HL-60 (cell line): ENCODE data around the gene RAD9A.

Experiments
- DNase-seq, 2 experiments: peaks; one replicate each; pipeline ENCODE4 v3.0.0-alpha.2; 2010 to 2020; ENCODE audit warnings: low read depth in 1 of 2, low spot score in 1 of 2
- H3K27ac ChIP-seq: fragments of 250-450 bp; sonication (Bioruptor Pico); replicated peaks from 2 replicates; pipeline ENCODE4 v1.5.1; 2020; ENCODE audit warnings: mild to moderate bottlenecking, moderate library complexity
- H3K27me3 ChIP-seq: fragments of 250-450 bp; sonication (Bioruptor Pico); 2 replicates; pipeline ENCODE4 v1.5.1; 2021; ENCODE audit warnings: mild to moderate bottlenecking, moderate library complexity; ENCODE audit not compliant: insufficient read depth, poor library complexity, severe bottlenecking
- H3K4me3 ChIP-seq: replicated peaks from 2 replicates; pipeline ENCODE4 v1.5.1; 2011; ENCODE audit warnings: mild to moderate bottlenecking, control low read depth, low read length; ENCODE audit not compliant: insufficient read depth
- GABPA ChIP-seq: IDR thresholded peaks from 2 replicates; pipeline ENCODE4 v1.6.1; 2012; ENCODE audit warnings: low read depth
- POLR2AphosphoS5 ChIP-seq: IDR thresholded peaks from 2 replicates; pipeline ENCODE4 v1.6.1; 2012; ENCODE audit warnings: low read depth
- SPI1 ChIP-seq: IDR thresholded peaks from 2 replicates; pipeline ENCODE4 v1.6.1; 2012; ENCODE audit warnings: low read depth, mild to moderate bottlenecking, borderline replicate concordance
- TF ChIP-seq, protein P1 (sequence below): IDR thresholded peaks from one replicate; pipeline ENCODE4 v1.5.1; 2011; ENCODE audit warnings: low read length, control low read depth, inconsistent platforms; ENCODE audit not compliant: insufficient read depth
- TF ChIP-seq, protein P2 (sequence below): IDR thresholded peaks from 2 replicates; pipeline ENCODE4 v1.6.1; 2012; ENCODE audit warnings: low read depth; ENCODE audit not compliant: insufficient replicate concordance

Gene RAD9A

DNA sequence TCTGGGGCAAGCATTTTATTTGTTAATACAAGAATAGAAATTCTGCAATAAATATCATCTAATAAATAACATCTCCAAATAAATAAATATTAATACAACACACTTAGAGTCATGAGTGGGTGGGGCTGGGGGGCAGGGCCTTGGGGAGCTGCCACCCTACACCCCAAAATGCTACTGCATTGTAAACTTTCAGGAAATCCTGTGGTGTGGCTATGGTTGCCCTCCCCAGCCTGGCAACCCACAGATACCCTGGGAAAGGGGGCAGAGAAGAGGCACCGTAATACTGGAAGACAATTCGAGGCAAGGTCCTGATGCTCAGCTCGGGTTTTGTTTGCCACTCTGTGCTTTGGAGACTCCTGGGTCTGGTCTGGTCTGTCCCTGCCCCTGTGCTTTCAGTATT, 27.6 kb upstream of the RAD9A start:
- DNase-seq, result no peak

DNA sequence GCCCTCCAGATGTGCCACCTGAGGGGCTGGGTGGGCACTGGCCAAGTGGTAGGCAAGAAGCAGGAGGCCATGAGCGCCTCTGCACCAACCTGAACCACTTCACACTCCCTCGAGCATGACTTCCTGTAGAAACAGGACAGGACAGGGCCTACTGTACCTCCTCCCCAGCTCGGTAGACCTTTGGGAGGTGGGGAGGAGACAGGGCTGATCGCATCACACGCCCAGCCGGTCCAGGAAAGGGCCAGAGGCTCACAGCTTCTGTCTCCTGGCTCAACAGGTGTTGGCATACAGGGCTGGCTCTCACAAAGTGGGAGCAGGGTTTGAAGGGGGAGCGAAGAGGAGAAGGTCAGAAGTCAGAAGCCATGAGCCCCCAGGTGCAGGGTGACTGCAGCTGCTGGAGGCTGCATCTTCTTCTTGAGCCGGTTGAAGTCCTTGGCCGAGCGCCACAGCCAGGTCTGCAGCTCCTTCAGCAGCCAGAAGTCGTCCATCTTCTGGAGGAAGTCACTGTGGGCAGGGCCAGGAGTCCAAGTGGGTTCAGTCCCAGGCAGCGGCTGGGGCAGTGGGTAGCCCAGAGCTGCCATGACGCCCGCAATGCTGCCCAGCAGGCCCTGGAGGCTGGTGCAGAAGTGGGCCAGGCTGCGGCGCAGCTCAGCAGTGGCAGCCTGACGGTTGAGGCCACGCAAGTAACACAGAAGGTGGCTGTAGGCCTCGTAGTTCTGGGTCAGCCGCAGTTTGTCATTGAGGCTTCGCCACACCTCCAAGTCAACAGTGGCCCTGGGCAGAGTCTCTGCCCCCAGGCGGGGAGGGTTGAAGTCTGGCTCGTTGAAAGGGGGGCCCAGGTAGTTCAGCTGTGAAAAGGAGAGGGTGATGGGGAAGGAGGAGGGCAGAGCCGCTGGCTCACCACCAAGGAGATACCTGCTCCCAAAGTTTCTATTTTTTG, 26.7 kb upstream of the RAD9A start:
- TF ChIP-seq GABPA (no peak), SPI1 (no peak), POLR2AphosphoS5 (no peak)
- TF ChIP-seq, protein P1, sequence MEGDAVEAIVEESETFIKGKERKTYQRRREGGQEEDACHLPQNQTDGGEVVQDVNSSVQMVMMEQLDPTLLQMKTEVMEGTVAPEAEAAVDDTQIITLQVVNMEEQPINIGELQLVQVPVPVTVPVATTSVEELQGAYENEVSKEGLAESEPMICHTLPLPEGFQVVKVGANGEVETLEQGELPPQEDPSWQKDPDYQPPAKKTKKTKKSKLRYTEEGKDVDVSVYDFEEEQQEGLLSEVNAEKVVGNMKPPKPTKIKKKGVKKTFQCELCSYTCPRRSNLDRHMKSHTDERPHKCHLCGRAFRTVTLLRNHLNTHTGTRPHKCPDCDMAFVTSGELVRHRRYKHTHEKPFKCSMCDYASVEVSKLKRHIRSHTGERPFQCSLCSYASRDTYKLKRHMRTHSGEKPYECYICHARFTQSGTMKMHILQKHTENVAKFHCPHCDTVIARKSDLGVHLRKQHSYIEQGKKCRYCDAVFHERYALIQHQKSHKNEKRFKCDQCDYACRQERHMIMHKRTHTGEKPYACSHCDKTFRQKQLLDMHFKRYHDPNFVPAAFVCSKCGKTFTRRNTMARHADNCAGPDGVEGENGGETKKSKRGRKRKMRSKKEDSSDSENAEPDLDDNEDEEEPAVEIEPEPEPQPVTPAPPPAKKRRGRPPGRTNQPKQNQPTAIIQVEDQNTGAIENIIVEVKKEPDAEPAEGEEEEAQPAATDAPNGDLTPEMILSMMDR, result no peak
- TF ChIP-seq, protein P2, sequence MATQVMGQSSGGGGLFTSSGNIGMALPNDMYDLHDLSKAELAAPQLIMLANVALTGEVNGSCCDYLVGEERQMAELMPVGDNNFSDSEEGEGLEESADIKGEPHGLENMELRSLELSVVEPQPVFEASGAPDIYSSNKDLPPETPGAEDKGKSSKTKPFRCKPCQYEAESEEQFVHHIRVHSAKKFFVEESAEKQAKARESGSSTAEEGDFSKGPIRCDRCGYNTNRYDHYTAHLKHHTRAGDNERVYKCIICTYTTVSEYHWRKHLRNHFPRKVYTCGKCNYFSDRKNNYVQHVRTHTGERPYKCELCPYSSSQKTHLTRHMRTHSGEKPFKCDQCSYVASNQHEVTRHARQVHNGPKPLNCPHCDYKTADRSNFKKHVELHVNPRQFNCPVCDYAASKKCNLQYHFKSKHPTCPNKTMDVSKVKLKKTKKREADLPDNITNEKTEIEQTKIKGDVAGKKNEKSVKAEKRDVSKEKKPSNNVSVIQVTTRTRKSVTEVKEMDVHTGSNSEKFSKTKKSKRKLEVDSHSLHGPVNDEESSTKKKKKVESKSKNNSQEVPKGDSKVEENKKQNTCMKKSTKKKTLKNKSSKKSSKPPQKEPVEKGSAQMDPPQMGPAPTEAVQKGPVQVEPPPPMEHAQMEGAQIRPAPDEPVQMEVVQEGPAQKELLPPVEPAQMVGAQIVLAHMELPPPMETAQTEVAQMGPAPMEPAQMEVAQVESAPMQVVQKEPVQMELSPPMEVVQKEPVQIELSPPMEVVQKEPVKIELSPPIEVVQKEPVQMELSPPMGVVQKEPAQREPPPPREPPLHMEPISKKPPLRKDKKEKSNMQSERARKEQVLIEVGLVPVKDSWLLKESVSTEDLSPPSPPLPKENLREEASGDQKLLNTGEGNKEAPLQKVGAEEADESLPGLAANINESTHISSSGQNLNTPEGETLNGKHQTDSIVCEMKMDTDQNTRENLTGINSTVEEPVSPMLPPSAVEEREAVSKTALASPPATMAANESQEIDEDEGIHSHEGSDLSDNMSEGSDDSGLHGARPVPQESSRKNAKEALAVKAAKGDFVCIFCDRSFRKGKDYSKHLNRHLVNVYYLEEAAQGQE, result no peak
- no peak for DNase-seq
- Histone ChIP-seq H3K4me3 (no peak overlapping the region), H3K27ac (no peak overlapping the region), H3K27me3 (no peaks in the 10 kb centered on the region)

More for the DNA sequence above, 27.6 kb upstream of the RAD9A start:
- no peaks in the 10 kb centered on the region for H3K27me3 ChIP-seq
- no peak overlapping the region for H3K4me3 ChIP-seq
- H3K27ac ChIP-seq, result no peak overlapping the region
- TF ChIP-seq SPI1 (no peak), POLR2AphosphoS5 (no peak), GABPA (no peak)
- TF ChIP-seq, protein P2, result no peak
- TF ChIP-seq, protein P1, result no peak

DNA sequence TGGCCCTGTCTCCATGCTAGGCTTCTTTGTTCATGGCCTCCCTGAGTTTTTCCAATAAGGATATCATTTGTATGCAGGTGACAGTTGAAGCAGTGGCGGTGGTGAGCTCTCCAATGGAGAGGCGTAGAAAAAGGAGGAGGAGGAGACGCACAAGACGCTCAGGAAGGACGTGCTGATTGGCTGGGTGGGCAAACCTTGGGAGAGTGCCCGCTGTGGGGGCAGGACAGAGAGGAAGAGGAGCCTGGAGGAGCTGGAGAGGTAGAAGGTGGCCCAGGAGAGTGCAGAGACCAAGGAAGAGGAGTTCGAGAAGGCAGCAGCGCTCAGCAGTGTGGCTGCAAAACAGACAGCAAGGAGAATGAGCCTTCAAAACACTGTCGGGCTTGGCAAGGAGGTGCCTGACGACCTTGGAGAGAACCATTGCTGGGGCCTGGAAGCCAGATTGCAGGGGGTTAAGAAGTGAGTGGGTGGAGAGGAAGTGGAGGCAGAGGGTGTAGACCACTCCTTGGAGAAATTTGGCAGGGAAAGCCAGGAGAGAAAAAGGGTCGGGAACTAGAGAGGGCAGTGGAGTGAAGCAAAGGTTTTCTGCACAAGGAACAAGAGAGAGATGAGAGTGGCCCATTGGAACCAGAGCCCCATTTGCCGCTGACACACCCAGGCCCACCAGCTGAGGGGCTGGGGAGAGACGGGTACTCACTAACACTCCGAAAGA, 25.9 kb upstream of the RAD9A start:
- TF ChIP-seq, protein P1, result no peak
- TF ChIP-seq GABPA (no peak), POLR2AphosphoS5 (no peak)
- H3K4me3 ChIP-seq, result no peak overlapping the region

More for the DNA sequence above, 25.9 kb upstream of the RAD9A start:
- Histone ChIP-seq H3K27ac (no peak overlapping the region), H3K27me3 (no peaks in the 10 kb centered on the region)
- DNase-seq, result no peak
